Sigmoid colon (tissue), 3 donors: Measurements from ENCODE around the gene GIMAP5.

Experiments used
- CTCF ChIP-seq, 4 experiments: fragments of 450-650 bp in 3 of 4; fragments of 200-600 bp in 1 of 4; IDR thresholded peaks; one replicate each; pipeline ENCODE4 v1.5.1; 2016 to 2019; ENCODE audit warnings: antibody characterized with exemption in 4 of 4, mild to moderate bottlenecking in 3 of 4, moderate library complexity in 2 of 4
- POLR2A ChIP-seq, 2 donors: fragments of 450-650 bp; IDR thresholded peaks; one replicate each; pipeline ENCODE4 v1.6.1; 2016; ENCODE audit warnings: antibody characterized with exemption in 2 of 2, mild to moderate bottlenecking in 2 of 2, moderate library complexity in 2 of 2

GRCh38 chr7:150715293-150715692 is 21.9 kb upstream of the GIMAP5 start:
- no peak for TF ChIP-seq CTCF (IDR thresholded peaks at IDR 0.05)
- TF ChIP-seq POLR2A (IDR thresholded peaks at IDR 0.05): no peak
